Duodenal mucosa (tissue), 2 donors: ENCODE measurements around the gene CNTNAP2.

Experiments
- H3K27ac ChIP-seq: one replicate; pipeline ENCODE4 v1.7.0; 2013; ENCODE audit warnings: low read depth, low read length
- H3K27me3 ChIP-seq, 2 donors: one replicate each; pipeline ENCODE4 v1.7.0; 2013; ENCODE audit warnings: low read length in 2 of 2, control low read depth in 1 of 2; ENCODE audit not compliant: insufficient read depth in 2 of 2, control insufficient read depth in 1 of 2
- H3K36me3 ChIP-seq, 2 donors: one replicate each; pipeline ENCODE4 v1.7.0; 2013; ENCODE audit warnings: low read length in 2 of 2, control low read depth in 1 of 2; ENCODE audit not compliant: insufficient read depth in 2 of 2, control insufficient read depth in 1 of 2
- H3K4me1 ChIP-seq, 2 donors: one replicate each; pipeline ENCODE4 v1.7.0; 2013; ENCODE audit warnings: low read length in 2 of 2, control low read depth in 1 of 2; ENCODE audit not compliant: insufficient read depth in 2 of 2, control insufficient read depth in 1 of 2
- H3K4me3 ChIP-seq, 2 donors: one replicate each; pipeline ENCODE4 v1.7.0; 2013; ENCODE audit warnings: low read length in 2 of 2, low read depth in 1 of 2
- H3K9ac ChIP-seq, 2 donors: one replicate each; pipeline ENCODE4 v1.7.0; 2013; ENCODE audit warnings: low read length in 2 of 2, low read depth in 1 of 2
- H3K9me3 ChIP-seq, 2 donors: one replicate each; pipeline ENCODE4 v1.7.0; 2013; ENCODE audit warnings: low read length in 2 of 2, control low read depth in 1 of 2; ENCODE audit not compliant: control insufficient read depth in 1 of 2

The CNTNAP2 gene

GRCh38 chr7:146116521-146117222, at the start of gene CNTNAP2:
Gene CNTNAP2, plus strand, starts transcription at chr7:146116801. Its CDS starts 76 bp downstream, at chr7:146116877.
- H3K4me1 ChIP-seq = peaks cover 0 to 6% of the 10 kb centered on the region in 2 donors
- H3K4me3 ChIP-seq = peak within 1 kb of the TSS; percentile 52 to 53
- H3K36me3 ChIP-seq = no peaks in the 10 kb centered on the region
- no peak within 1 kb of the TSS for H3K27ac ChIP-seq
- peaks cover 4 to 6% of the 10 kb centered on the region in 2 donors for H3K27me3 ChIP-seq
- H3K9ac ChIP-seq = no peak within 1 kb of the TSS
- H3K9me3 ChIP-seq = no peaks in the 10 kb centered on the region

DNA sequence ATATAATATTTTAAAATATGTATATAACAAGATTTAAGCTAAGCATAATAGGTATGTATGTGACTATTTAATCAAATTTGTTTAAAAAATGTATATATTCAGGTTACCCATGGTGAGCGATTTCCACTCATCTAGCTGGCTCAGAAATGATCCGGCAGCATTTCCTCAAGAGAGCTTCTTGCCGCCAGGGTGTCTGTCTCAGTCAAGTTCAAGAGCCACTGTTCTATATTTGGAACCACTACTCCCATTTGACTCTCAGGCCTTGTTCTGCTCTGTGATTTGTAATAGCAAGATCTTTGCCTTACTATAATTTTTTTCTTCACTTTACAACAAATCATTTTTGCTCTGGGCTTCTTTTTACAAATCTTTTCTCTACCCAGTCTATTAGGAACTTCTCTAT, 48.7 kb upstream of the CNTNAP2 start:
- Histone ChIP-seq H3K27me3 (no peaks in the 10 kb centered on the region), H3K9me3 (no peaks in the 10 kb centered on the region), H3K36me3 (no peaks in the 10 kb centered on the region), H3K4me3 (no peak overlapping the region), H3K4me1 (no peaks in the 10 kb centered on the region), H3K9ac (no peak overlapping the region), H3K27ac (no peak overlapping the region)

DNA sequence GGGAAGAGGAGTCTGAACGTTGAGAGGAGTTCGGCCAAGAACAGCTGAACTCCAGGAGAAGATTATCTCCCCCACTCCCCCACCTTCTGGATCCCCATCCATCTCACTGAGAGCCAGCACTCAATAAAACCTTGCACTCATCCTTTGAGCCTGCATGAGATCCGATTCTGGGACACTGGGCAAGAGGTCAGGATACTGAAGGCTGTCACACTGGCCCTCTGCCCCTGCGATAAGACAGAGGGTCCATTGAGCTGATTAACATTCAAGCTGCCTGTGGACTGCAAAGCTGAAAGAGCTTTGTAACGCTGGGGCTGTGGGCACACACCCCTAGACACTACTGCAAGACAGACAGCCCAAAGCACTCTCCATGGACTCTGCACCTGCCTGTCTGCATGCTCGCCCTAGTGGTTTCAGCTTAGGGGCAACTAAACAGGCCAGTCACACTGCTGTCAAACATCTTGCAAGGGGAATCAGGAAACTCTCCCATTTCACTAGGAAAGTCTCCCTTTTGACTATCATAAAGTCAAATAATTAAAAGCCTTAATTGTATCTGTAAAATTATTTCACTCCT, 42.3 kb upstream of the CNTNAP2 start:
- Histone ChIP-seq H3K27me3 (no peaks in the 10 kb centered on the region), H3K36me3 (no peaks in the 10 kb centered on the region), H3K27ac (no peak overlapping the region), H3K9me3 (no peaks in the 10 kb centered on the region), H3K4me1 (no peaks in the 10 kb centered on the region), H3K4me3 (no peak overlapping the region), H3K9ac (no peak overlapping the region)

GRCh38 chr7:146076344-146076743, 40.3 kb upstream of the CNTNAP2 start:
- Histone ChIP-seq H3K27ac (no peak overlapping the region), H3K9ac (no peak overlapping the region), H3K4me1 (no peaks in the 10 kb centered on the region), H3K36me3 (no peaks in the 10 kb centered on the region), H3K9me3 (no peaks in the 10 kb centered on the region), H3K4me3 (no peak overlapping the region), H3K27me3 (no peaks in the 10 kb centered on the region)

DNA sequence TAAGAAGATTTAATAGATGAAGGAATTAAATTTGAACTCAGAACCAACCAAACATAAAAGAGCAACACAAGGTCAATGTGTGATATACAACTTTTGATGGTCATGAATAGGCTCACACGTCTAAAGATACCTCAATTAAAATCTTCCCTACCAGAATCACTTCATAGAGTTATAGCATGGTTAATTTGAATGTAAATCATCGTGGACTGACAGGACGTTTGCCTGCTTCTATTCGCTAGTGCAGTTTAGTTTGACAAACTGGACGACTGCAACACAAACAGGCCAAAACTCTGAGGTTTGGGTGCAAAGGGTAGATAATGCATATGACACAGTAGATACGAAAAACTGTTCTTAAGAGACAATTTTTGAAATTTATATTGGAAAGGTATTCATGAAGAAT, 32.5 kb upstream of the CNTNAP2 start:
- Histone ChIP-seq H3K4me1 (no peaks in the 10 kb centered on the region), H3K9ac (no peak overlapping the region), H3K36me3 (no peaks in the 10 kb centered on the region), H3K9me3 (no peaks in the 10 kb centered on the region), H3K27me3 (no peaks in the 10 kb centered on the region), H3K4me3 (no peak overlapping the region), H3K27ac (no peak overlapping the region)

DNA sequence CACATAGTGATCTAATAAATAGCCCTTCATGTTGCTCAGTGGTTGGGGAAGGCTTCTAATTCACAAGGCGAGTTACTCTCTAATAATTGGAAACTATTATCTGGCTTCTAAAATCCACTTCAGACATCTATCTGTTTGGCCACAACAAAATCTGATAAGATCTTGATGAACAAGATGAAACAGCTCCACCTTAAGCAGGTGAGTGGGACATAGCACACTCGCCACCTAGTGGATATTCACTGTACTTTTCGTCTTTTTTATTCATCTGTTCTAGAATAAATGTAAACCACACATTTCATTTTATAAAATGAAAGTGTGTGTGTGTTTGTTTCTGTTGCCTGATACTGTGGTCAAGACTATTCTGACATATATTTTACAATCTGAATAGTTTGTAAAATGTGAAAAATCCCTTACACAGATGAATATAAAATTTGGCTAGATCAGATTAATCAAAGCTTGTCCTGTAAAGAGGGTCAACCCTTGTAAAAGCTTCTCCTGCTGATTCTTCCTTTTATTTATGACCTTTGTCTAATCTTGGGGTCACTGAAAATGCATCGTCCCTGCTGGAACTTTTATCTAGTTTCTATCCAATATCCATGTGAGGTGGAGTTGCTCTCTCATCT, 26.5 kb upstream of the CNTNAP2 start:
- H3K9me3 ChIP-seq = no peaks in the 10 kb centered on the region
- no peak overlapping the region for H3K27ac ChIP-seq
- no peak overlapping the region for H3K4me3 ChIP-seq
- H3K4me1 ChIP-seq = no peaks in the 10 kb centered on the region
- no peaks in the 10 kb centered on the region for H3K36me3 ChIP-seq
- no peak overlapping the region for H3K9ac ChIP-seq
- H3K27me3 ChIP-seq = no peaks in the 10 kb centered on the region

DNA sequence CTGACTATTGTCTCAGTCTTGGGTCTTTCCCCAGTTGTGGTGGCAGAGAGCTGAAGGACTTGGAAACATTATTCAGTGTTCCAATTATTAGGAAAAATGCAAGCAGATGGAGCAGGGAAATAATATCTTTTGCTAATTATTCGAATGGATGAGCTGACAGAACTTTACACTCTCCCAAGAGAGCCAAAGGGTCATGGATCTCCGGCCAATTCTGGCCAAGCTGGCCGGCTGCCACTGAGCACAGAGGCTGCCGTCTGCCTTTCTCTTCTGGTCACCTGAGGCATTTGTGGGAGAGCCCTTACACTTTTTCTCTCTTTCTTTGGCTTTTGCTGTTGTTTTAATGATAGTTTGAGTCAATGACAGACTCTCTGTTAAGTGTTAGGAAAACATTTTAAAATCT, 22.2 kb upstream of the CNTNAP2 start:
- no peaks in the 10 kb centered on the region for H3K27me3 ChIP-seq

GRCh38 chr7:146096994-146097393, 19.6 kb upstream of the CNTNAP2 start:
- no peak overlapping the region for H3K4me3 ChIP-seq
- H3K27ac ChIP-seq = no peak overlapping the region
- H3K9me3 ChIP-seq = no peaks in the 10 kb centered on the region
- H3K27me3 ChIP-seq = no peaks in the 10 kb centered on the region
- H3K9ac ChIP-seq = no peak overlapping the region
- H3K4me1 ChIP-seq = no peaks in the 10 kb centered on the region
- no peaks in the 10 kb centered on the region for H3K36me3 ChIP-seq

More for the DNA sequence above, 22.2 kb upstream of the CNTNAP2 start:
- Histone ChIP-seq H3K9me3 (no peaks in the 10 kb centered on the region), H3K36me3 (no peaks in the 10 kb centered on the region), H3K4me3 (no peak overlapping the region), H3K9ac (no peak overlapping the region), H3K27ac (no peak overlapping the region), H3K4me1 (no peaks in the 10 kb centered on the region)

DNA sequence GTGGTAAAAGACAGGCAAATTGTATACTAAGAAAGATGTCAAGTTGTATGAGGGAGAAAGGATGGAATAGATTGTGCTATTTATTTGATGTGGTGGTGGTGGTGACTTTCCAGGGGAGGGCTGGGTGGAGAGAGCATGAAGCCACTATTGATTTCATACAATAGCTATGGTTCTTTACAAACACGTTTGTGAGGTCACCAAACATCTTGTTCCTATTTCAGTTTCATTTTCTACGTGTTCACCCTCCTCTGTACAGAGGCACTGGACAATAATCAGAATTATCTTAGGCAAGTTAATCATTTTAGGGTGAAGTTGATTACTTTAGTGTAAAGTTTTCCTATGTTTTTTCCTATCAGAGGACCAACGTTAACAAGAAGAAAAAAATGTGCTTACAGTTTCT, 10.3 kb upstream of the CNTNAP2 start:
- H3K27ac ChIP-seq = no peak overlapping the region
- no peaks in the 10 kb centered on the region for H3K9me3 ChIP-seq
- no peak overlapping the region for H3K4me3 ChIP-seq

DNA sequence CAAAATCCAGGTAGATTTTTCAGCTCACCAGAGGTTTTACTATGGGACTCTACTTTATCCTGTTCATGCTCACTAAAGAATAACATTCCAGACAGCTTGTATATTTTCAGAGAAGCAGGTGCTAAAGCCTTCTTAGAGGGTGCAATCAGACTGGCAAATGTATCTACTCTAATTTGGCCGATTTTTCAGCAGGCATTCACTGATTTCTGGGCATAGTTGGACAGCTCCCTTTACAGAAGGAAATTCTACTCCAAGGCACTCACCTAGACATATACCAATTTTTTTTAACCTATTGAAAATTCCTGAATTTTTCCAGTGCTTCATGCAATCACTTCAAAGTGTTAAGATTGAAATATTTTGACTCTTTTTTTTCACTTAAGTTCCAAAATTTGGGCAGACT, 3.8 kb upstream of the CNTNAP2 start:
- Histone ChIP-seq H3K4me1 (peaks cover 0 to 6% of the 10 kb centered on the region in 2 donors), H3K9me3 (no peaks in the 10 kb centered on the region), H3K9ac (no peak overlapping the region), H3K27ac (no peak overlapping the region), H3K36me3 (no peaks in the 10 kb centered on the region), H3K27me3 (peaks cover 4 to 6% of the 10 kb centered on the region in 2 donors), H3K4me3 (no peak overlapping the region)

More for the DNA sequence above, 10.3 kb upstream of the CNTNAP2 start:
- no peaks in the 10 kb centered on the region for H3K27me3 ChIP-seq
- no peaks in the 10 kb centered on the region for H3K4me1 ChIP-seq
- H3K36me3 ChIP-seq = no peaks in the 10 kb centered on the region
- H3K9ac ChIP-seq = no peak overlapping the region
